GM18502 (cell line): ENCODE results near the gene NR2F1.
A peak's percentile ranks its signal among the peaks of the same experiment; 100 is the strongest.

Experiments used
- ATAC-seq: cut with Tn5 transposase; IDR thresholded peaks from one replicate; pipeline ENCODE4 v1.9.1; 2021; ENCODE audit warnings: mild to moderate bottlenecking; ENCODE audit not compliant: unreplicated experiment, poor library complexity

NR2F1 gene

GRCh38 chr5:93622240-93622885 lies 39.3 kb downstream of the NR2F1 start:
- ATAC-seq = no peak

- no peak for ATAC-seq
Observed at GRCh38 chr5:93623153-93623552, 40.1 kb downstream of the NR2F1 start.

GRCh38 chr5:93626801-93627200 lies 43.8 kb downstream of the NR2F1 start:
- ATAC-seq = no peak

GRCh38 chr5:93632327-93632726 lies 49.3 kb downstream of the NR2F1 start:
- ATAC-seq = no peak

- peak; percentile 48 for ATAC-seq
Observed at GRCh38 chr5:93635991-93636390, 53.0 kb downstream of the NR2F1 start.

GRCh38 chr5:93636837-93637236 lies 53.8 kb downstream of the NR2F1 start:
- ATAC-seq = no peak

GRCh38 chr5:93637697-93638096 lies 54.7 kb downstream of the NR2F1 start:
- no peak for ATAC-seq

- ATAC-seq = no peak
Observed at GRCh38 chr5:93642526-93642925, 59.5 kb downstream of the NR2F1 start.
